HG02938 (cell line): ENCODE measurements around the gene SEMA6A.
A peak's percentile ranks its signal among the peaks of the same experiment; 100 is the strongest.

Source experiments
- ATAC-seq: cut with Tn5 transposase; IDR thresholded peaks from one replicate; pipeline ENCODE4 v1.9.1; 2021; ENCODE audit warnings: mild to moderate bottlenecking, moderate library complexity; ENCODE audit not compliant: unreplicated experiment

Gene SEMA6A

GRCh38 chr5:116574367-116575325 lies at the start of gene SEMA6A:
Gene SEMA6A, minus strand, starts transcription at chr5:116574823. Its CDS starts 69,879 bp downstream, at chr5:116504944.
- ATAC-seq, result peak; percentile 45

DNA sequence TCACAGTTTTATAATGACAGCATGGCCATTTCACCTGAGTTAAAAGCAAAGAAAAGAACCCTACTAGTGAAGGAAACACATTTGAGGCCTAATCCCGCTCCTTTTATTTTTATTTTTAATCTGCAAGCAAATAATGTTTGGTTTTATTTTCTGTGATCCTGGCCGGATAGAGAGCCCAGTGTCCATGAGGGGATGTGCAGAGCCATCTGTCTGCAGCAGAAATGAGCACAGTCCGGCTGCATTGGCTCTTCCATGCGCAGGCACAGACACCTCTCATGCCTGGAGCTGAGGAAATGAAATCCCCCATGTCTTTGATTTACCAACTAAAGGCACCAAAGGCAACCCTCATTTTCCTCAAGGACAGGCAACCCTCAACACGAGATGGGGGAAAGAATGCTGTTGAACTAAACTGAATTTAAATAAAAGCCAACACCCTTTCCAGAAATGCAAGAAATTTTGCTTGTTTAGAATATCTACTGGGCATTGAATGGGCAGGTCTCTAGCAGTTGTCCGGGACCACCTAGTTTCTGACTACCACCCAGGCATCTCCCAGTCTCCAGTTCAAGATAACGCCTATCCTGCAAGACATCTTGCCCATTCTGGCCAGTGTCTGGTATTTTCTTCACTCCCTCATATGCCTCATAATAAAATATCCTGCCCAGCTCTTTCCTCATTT lies 47.9 kb upstream of the SEMA6A start:
- no peak for ATAC-seq

- no peak for ATAC-seq
Observed at GRCh38 chr5:116621599-116621998, 47.0 kb upstream of the SEMA6A start.

DNA sequence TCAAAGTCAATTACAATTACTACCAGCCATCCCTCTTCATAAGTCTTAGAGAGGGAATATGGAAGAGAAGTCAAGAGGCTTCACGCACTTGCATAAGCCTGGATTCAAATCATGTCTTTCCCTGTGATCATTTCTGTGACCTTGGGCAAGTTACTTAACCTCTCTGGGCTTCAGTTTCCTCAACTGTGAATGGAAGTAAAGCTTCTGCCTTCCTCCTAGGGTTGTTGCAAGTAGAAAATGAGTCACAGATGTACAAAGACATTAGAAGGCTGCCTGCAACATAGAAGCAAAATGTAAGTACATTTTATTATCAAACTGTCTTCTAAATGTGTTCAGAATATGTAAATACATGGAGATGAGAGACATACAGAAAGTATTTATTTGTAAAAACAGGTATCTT lies 42.3 kb upstream of the SEMA6A start:
- no peak for ATAC-seq

- ATAC-seq, result no peak
Observed at GRCh38 chr5:116614603-116614920, 39.9 kb upstream of the SEMA6A start.

DNA sequence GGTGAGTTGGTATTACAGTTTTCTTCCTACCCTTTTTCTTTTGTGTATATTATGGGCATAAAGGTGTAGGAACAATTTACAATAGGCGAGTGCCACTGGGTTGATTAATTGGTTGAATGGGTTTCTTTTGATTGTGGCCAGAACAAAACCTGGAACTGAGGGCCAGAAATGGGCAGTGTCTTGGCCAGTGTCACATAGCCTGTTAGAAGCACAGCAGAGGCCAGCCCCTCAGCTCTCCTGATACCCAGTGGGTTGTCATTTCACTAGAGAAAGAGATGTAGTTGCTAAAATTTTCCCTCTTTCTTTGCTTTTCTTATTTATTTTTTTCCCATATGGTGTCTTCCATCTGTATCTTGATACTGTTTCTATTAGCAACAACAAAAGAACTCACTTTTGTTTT lies 38.8 kb upstream of the SEMA6A start:
- peak; percentile 32 for ATAC-seq

DNA sequence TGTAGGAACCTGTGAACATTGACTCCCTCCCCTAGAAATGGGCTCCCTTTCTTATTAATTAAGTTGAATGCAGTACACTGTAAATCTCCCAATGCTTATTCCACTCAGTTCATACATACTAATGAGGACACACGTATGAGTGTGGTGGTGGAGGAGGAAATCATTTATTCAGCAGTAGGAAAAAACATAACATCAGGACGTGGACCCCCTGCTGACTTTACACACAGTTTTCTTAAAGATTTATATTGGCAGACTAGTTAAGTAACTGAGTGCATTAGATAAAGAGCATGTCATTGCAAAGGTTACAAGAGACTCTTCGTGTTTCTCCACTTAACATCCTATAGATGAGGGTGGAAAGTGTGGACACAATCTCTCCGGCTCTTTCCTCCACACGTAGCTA lies 37.8 kb upstream of the SEMA6A start:
- no peak for ATAC-seq

GRCh38 chr5:116605310-116606070 lies 30.9 kb upstream of the SEMA6A start:
- ATAC-seq, result no peak

DNA sequence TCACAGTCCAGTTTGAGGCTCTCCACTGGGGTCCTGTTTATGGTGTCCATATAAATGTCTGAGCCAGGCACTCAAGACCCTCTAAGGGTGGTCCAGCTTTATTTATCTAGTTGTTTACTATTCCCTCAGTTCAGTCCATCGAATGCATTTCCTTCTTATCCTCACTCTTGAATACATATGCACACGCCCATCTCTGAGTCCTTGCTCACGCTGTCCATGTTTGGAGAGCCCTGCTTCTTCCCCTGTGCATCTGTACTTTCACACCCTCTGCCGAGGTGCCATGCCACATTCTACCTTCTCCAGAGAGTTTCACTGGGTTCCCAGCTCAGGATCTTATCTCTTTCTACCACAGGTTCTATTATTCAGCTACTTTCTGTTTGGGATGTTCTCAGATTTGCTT lies 30.2 kb upstream of the SEMA6A start:
- ATAC-seq, result no peak

- ATAC-seq, result no peak
Observed at GRCh38 chr5:116600876-116601275, 26.3 kb upstream of the SEMA6A start.

DNA sequence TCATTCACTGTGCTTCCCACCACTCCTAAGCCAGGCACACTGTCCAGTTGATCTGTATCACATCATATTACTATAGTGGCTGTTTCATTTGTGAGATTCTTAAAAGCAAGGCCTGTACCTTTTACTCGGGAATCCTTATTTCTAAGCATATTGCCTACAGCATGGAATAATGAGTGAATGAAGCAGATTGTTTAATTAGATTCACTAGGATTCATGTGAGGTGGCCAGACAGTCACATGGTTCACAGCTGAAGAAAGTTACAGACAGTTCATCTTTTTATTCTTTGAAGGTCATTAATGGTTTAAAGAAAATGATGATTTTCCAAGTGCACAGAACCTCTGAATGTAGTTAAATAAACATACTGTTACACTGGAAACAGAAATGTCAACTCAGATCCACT lies 24.3 kb upstream of the SEMA6A start:
- ATAC-seq, result no peak

GRCh38 chr5:116595498-116595897 lies 20.9 kb upstream of the SEMA6A start:
- no peak for ATAC-seq

GRCh38 chr5:116593340-116593739 lies 18.7 kb upstream of the SEMA6A start:
- ATAC-seq, result no peak

DNA sequence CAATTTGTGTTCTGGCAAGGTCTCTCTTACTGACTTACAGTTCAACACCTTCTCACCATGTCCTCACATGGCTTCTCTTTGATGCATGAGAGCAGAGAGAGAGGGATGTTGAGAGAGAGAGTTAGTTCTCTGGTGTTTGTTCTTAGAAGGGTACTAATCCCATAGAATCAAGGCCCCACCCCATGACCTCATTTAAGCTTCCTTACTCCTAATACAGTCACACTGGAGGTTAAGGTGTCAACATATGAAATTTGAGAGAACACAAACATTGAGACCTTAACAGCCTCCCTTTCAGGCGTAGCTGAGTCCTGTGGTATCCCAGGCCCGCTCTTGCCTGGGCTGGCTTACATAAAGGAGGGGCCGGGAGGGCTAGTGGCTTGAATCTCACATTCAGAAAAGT lies 10.6 kb upstream of the SEMA6A start:
- no peak for ATAC-seq

- ATAC-seq, result no peak
Observed at GRCh38 chr5:116583862-116584222, 9.2 kb upstream of the SEMA6A start.

DNA sequence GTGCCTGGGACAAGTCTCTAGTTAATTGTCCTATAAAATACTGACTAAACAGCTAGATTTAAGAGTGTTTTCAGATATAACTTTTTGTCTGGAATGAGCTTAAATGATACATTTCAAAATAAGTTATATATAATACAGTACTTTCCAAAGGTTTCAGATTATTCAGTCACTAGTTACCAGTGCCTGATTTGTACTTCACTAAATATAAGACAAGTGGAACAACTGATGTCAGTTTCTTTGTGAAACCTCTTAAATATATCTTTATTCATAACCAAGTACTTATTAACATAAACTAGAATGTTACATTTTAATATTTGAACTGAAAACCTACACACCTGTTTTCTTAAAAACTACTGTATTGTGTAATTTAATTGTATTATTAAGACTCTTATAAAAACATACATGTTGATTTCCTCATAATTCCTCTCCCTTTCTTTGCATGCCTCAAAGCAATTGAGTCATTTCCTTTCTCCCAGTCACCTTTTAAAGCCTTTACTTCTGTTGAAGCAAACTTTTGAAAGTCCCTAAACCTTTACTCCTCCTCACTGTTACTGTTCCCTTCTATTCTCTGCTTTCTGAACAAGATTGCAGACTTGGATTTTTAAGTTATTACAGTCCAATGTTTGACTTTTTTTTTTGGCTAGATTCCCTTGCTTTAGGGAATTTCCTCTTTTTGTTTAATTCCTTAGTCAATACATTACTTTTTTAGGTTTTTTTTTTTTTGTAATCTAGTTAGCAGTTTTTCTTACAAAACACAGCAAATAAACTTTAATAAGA lies 8.7 kb upstream of the SEMA6A start:
- ATAC-seq, result no peak

DNA sequence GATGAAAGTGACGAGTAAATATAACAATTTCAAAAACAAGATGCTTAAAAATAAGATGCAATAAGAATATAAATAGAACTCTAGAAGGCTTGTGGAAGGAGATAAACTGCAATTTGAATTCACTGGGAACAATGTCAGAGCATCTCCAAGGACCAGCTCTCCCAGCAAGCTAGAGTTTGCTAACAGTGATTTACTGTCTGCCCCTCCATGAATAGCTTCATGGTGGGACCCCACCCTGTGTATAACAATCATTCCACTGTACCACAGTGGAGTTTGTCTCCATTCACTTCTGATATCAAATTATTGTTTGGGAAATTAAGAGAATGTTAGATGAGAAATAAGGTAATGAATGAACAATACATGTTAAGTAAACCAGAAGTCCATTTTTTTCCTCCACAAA lies 7.3 kb upstream of the SEMA6A start:
- no peak for ATAC-seq

DNA sequence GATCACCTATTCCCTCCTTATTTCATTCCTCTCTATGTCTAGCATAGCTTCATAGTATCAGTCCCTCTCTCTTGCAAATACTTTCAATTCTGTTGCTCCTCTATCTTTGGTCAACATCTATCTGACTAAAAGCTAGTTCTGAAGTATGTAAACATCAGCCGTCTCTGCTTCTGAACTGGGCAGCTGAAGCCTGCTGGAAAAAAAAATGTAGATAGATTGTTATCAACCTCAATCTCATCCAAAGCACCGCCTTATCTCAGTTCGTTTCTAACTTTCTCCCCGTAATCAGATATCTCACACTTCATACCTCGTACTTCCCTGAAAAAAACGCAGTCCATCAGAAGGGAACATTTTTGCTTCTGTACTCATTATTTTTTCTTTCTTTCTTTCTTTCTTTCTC lies 4.5 kb upstream of the SEMA6A start:
- ATAC-seq, result no peak

- ATAC-seq, result no peak
Observed at GRCh38 chr5:116578676-116579075, 4.1 kb upstream of the SEMA6A start.

DNA sequence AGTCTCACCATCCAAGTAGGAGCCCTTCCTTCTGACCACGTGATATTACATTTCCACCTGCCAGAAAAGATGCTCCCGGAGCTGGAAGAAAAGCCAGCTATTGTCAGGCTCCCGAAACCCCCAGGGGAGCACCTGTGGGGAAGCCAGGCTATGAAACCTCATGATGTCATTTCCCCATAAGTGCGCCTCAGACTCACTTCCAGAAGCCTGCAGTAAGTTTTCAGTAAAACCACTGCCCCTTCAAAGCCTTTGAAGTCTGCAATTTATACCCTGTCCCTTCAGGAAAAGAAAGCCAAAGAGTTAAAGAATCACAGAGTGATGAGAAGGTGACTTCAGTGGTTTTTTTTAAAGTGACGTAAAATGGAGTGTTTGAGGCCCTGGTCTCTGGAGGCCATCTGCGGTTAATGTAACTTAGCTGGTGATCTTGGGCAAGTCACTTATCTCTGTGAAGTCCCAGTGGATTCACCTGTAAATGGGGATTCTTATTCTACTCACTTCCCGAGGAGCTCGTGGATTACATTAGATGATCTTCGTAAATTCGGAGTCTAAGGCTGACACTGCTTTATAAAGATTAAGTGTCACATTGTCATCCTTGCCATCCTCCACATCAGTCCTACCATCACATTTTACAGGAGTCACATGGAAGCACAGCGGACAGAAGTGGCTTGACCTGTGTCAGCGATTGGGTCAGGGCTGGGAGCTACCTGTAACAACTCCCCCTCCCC lies 2.6 kb upstream of the SEMA6A start:
- ATAC-seq, result peak; percentile 57
